SK-N-SH treated with all-trans-retinoic acid at 6 μM for 48 hours (cell line): Measurements from ENCODE around the gene CARD18.

Experiments
- ATAC-seq: fragments of 200-7000 bp; cut with Tn5 transposase; 3 replicates; pipeline ENCODE4 v1.9.1; 2020; ENCODE audit warnings: mild to moderate bottlenecking, moderate library complexity
- ARNTL ChIP-seq: fragments of 450-650 bp; formaldehyde crosslinking; IDR thresholded peaks from 2 replicates; pipeline ENCODE4 v1.5.0; 2020; ENCODE audit warnings: low read depth, mild to moderate bottlenecking, moderate library complexity, borderline replicate concordance
- BACH2 ChIP-seq: fragments of 250-450 bp; sonication (Bioruptor Pico); IDR thresholded peaks from 2 replicates; pipeline ENCODE4 v1.9.0; 2021; ENCODE audit warnings: mild to moderate bottlenecking, borderline replicate concordance
- CSDC2 ChIP-seq: fragments of 250-450 bp; sonication (Bioruptor Pico); IDR thresholded peaks from 2 replicates; pipeline ENCODE4 v1.5.0; 2020; ENCODE audit warnings: mild to moderate bottlenecking, moderate library complexity
- ESRRG ChIP-seq: fragments of 250-450 bp; sonication (Bioruptor Pico); IDR thresholded peaks from 2 replicates; pipeline ENCODE4 v1.6.1; 2021; ENCODE audit warnings: mild to moderate bottlenecking
- GLIS3 ChIP-seq: fragments of 250-450 bp; sonication (Bioruptor Pico); IDR thresholded peaks from 2 replicates; pipeline ENCODE4 v1.5.0; 2020; ENCODE audit warnings: mild to moderate bottlenecking, moderate library complexity
- ISL1 ChIP-seq: fragments of 250-450 bp; sonication (Bioruptor Pico); IDR thresholded peaks from 2 replicates; pipeline ENCODE4 v2.1.2; 2022; ENCODE audit warnings: mild to moderate bottlenecking, moderate library complexity
- OSR1 ChIP-seq: fragments of 250-450 bp; sonication (Bioruptor Pico); IDR thresholded peaks from 2 replicates; pipeline ENCODE4 v1.8.0; 2022; ENCODE audit warnings: moderate library complexity, mild to moderate bottlenecking, inconsistent platforms
- PPARA ChIP-seq: fragments of 250-450 bp; sonication (Bioruptor Pico); IDR thresholded peaks from 2 replicates; pipeline ENCODE4 v1.5.0; 2020; ENCODE audit warnings: mild to moderate bottlenecking, borderline replicate concordance
- RARB ChIP-seq: fragments of 250-450 bp; sonication (Bioruptor Pico); IDR thresholded peaks from 2 replicates; pipeline ENCODE4 v1.8.0; 2021; ENCODE audit warnings: mild to moderate bottlenecking, moderate library complexity
- SNAI2 ChIP-seq: fragments of 250-450 bp; sonication (Bioruptor Pico); IDR thresholded peaks from 2 replicates; pipeline ENCODE4 v1.5.0; 2020; ENCODE audit warnings: mild to moderate bottlenecking, moderate library complexity
- TCF4 ChIP-seq: fragments of 250-450 bp; sonication (Bioruptor Pico); IDR thresholded peaks from 2 replicates; pipeline ENCODE4 v1.8.0; 2021; ENCODE audit warnings: mild to moderate bottlenecking, moderate library complexity, borderline replicate concordance
- TOX ChIP-seq: fragments of 250-450 bp; sonication (Bioruptor Pico); IDR thresholded peaks from 2 replicates; pipeline ENCODE4 v1.8.0; 2021; ENCODE audit warnings: mild to moderate bottlenecking, moderate library complexity, borderline replicate concordance
- ZC3H10 ChIP-seq: fragments of 250-450 bp; sonication (Bioruptor Pico); IDR thresholded peaks from 2 replicates; pipeline ENCODE4 v1.5.1; 2021; ENCODE audit warnings: mild to moderate bottlenecking, moderate library complexity
- ZFP3 ChIP-seq: fragments of 250-450 bp; sonication (Bioruptor Pico); IDR thresholded peaks from 2 replicates; pipeline ENCODE4 v1.5.0; 2020; ENCODE audit warnings: mild to moderate bottlenecking, moderate library complexity
- ZFP30 ChIP-seq: fragments of 450-650 bp; formaldehyde crosslinking; IDR thresholded peaks from 2 replicates; pipeline ENCODE4 v1.5.0; 2022; ENCODE audit warnings: mild to moderate bottlenecking, moderate library complexity
- ZNF565 ChIP-seq: fragments of 450-650 bp; formaldehyde crosslinking; conservative IDR thresholded peaks from 2 replicates; pipeline ENCODE4 v1.5.0; 2020; ENCODE audit warnings: low read depth, mild to moderate bottlenecking, moderate library complexity
- ZNF8 ChIP-seq: fragments of 450-650 bp; formaldehyde crosslinking; IDR thresholded peaks from 2 replicates; pipeline ENCODE4 v1.5.0; 2020; ENCODE audit warnings: mild to moderate bottlenecking, moderate library complexity
- TF ChIP-seq, protein P1 (sequence below): fragments of 250-450 bp; sonication (Bioruptor Pico); IDR thresholded peaks from 2 replicates; pipeline ENCODE4 v1.5.1; 2020; ENCODE audit warnings: low read depth, mild to moderate bottlenecking, moderate library complexity
- TF ChIP-seq, protein P2 (sequence below): fragments of 250-450 bp; sonication (Bioruptor Pico); IDR thresholded peaks from 2 replicates; pipeline ENCODE4 v1.8.0; 2020; ENCODE audit warnings: mild to moderate bottlenecking, moderate library complexity, borderline replicate concordance
- TF ChIP-seq, protein P3 (sequence below): fragments of 250-450 bp; sonication (Bioruptor Pico); IDR thresholded peaks from 2 replicates; pipeline ENCODE4 v1.5.0; 2020; ENCODE audit warnings: mild to moderate bottlenecking, moderate library complexity
- TF ChIP-seq, protein P4 (sequence below): fragments of 250-450 bp; sonication (Bioruptor Pico); IDR thresholded peaks from 2 replicates; pipeline ENCODE4 v1.5.1; 2021; ENCODE audit warnings: mild to moderate bottlenecking, moderate library complexity

The CARD18 gene

DNA sequence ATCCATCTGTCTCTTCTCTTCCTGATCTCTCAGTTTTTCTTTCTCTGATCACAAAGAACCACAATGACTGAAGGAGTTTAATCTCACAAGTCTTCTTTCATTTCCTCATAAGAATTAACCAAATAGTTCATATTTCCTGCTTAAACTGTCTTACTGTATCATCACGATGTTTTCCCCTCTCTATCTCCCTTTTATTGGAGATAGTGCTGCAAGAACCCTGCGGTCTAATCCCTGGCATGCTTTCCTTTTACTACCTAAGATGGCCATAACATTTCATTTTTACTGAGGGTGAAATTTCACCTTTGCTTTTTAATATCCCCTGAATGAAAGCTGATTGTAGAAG lies 28.9 kb downstream of the CARD18 start:
- TF ChIP-seq OSR1 (CRISPR knock-in tag) (no peak), SNAI2 (CRISPR knock-in tag) (no peak), PPARA (CRISPR knock-in tag) (no peak), BACH2 (CRISPR knock-in tag) (no peak), ZNF565 (no peak), ZFP30 (CRISPR knock-in tag) (no peak), ZFP3 (CRISPR knock-in tag) (no peak), ISL1 (no peak), RARB (CRISPR knock-in tag) (no peak), CSDC2 (CRISPR knock-in tag) (no peak), TCF4 (CRISPR knock-in tag) (no peak)
- TF ChIP-seq, protein P1, sequence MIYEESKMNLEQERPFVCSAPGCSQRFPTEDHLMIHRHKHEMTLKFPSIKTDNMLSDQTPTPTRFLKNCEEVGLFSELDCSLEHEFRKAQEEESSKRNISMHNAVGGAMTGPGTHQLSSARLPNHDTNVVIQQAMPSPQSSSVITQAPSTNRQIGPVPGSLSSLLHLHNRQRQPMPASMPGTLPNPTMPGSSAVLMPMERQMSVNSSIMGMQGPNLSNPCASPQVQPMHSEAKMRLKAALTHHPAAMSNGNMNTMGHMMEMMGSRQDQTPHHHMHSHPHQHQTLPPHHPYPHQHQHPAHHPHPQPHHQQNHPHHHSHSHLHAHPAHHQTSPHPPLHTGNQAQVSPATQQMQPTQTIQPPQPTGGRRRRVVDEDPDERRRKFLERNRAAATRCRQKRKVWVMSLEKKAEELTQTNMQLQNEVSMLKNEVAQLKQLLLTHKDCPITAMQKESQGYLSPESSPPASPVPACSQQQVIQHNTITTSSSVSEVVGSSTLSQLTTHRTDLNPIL = no peak
- TF ChIP-seq, protein P2, sequence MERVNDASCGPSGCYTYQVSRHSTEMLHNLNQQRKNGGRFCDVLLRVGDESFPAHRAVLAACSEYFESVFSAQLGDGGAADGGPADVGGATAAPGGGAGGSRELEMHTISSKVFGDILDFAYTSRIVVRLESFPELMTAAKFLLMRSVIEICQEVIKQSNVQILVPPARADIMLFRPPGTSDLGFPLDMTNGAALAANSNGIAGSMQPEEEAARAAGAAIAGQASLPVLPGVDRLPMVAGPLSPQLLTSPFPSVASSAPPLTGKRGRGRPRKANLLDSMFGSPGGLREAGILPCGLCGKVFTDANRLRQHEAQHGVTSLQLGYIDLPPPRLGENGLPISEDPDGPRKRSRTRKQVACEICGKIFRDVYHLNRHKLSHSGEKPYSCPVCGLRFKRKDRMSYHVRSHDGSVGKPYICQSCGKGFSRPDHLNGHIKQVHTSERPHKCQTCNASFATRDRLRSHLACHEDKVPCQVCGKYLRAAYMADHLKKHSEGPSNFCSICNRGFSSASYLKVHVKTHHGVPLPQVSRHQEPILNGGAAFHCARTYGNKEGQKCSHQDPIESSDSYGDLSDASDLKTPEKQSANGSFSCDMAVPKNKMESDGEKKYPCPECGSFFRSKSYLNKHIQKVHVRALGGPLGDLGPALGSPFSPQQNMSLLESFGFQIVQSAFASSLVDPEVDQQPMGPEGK (CRISPR knock-in tag) = no peak
- no peak for ATAC-seq

DNA sequence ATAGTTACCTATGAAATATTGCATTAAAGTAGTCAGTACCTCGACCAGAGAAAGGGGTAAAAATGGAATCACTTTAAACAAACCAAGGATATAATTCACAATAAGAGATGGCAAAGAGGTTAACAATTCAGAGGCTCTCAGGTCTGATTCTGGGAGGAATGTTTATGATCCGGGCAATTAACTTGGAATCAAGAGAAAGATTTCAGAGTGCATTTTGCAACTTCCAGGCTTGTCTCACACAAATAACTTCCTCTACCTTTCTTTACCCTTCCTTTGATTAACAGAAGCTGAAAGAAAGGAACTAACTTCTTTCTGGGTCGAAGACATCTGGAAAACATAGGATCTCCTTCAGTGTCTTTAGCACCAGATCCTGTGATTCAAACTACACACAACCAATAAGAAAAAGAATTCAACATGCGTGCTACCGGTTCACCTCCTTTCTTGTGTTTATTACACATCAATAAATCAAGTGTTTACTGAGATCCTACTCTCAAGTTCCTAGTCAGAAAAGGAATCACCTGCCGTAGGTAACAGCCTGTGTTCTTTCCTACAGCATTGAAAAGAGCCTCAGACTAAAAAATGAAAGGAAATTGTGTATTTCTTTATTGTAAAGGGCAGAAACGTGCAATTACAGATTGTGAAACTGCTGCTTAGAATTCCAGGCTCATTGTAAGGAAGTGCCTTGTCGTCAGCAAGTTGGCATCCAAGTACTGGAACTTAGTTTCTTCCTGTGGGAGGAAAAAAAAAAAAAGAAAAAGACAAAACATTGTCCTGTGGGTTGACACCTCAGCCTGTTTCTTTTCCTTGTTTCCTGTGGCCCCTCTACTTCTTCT lies 29.5 kb downstream of the CARD18 start:
- TF ChIP-seq, protein P2 (CRISPR knock-in tag) = no peak
- no peak for TF ChIP-seq ZFP30 (CRISPR knock-in tag)
- no peak for TF ChIP-seq ISL1
- TF ChIP-seq, protein P3, sequence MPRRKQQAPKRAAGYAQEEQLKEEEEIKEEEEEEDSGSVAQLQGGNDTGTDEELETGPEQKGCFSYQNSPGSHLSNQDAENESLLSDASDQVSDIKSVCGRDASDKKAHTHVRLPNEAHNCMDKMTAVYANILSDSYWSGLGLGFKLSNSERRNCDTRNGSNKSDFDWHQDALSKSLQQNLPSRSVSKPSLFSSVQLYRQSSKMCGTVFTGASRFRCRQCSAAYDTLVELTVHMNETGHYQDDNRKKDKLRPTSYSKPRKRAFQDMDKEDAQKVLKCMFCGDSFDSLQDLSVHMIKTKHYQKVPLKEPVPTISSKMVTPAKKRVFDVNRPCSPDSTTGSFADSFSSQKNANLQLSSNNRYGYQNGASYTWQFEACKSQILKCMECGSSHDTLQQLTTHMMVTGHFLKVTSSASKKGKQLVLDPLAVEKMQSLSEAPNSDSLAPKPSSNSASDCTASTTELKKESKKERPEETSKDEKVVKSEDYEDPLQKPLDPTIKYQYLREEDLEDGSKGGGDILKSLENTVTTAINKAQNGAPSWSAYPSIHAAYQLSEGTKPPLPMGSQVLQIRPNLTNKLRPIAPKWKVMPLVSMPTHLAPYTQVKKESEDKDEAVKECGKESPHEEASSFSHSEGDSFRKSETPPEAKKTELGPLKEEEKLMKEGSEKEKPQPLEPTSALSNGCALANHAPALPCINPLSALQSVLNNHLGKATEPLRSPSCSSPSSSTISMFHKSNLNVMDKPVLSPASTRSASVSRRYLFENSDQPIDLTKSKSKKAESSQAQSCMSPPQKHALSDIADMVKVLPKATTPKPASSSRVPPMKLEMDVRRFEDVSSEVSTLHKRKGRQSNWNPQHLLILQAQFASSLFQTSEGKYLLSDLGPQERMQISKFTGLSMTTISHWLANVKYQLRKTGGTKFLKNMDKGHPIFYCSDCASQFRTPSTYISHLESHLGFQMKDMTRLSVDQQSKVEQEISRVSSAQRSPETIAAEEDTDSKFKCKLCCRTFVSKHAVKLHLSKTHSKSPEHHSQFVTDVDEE (CRISPR knock-in tag) = no peak
- TF ChIP-seq ARNTL (CRISPR knock-in tag) = no peak
- TF ChIP-seq, protein P4, sequence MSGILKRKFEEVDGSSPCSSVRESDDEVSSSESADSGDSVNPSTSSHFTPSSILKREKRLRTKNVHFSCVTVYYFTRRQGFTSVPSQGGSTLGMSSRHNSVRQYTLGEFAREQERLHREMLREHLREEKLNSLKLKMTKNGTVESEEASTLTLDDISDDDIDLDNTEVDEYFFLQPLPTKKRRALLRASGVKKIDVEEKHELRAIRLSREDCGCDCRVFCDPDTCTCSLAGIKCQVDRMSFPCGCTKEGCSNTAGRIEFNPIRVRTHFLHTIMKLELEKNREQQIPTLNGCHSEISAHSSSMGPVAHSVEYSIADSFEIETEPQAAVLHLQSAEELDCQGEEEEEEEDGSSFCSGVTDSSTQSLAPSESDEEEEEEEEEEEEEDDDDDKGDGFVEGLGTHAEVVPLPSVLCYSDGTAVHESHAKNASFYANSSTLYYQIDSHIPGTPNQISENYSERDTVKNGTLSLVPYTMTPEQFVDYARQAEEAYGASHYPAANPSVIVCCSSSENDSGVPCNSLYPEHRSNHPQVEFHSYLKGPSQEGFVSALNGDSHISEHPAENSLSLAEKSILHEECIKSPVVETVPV (CRISPR knock-in tag) = no peak
- TF ChIP-seq TOX = no peak
- no peak for TF ChIP-seq SNAI2 (CRISPR knock-in tag)
- no peak for TF ChIP-seq GLIS3 (CRISPR knock-in tag)
- no peak for TF ChIP-seq RARB (CRISPR knock-in tag)
- no peak for TF ChIP-seq TCF4 (CRISPR knock-in tag)
- TF ChIP-seq ZC3H10 (CRISPR knock-in tag) = no peak
- TF ChIP-seq, protein P1 = no peak
- TF ChIP-seq ZFP3 (CRISPR knock-in tag) = no peak
- no peak for TF ChIP-seq ESRRG (CRISPR knock-in tag)
- no peak for TF ChIP-seq ZNF8 (CRISPR knock-in tag)
- no peak for ATAC-seq
